NCI-H2029 (cell line): ENCODE data around the gene ADAMTS17.
A peak's percentile ranks its signal among the peaks of the same experiment; 100 is the strongest.
"Not testable (repeated sequence)": the region's sequence is repeated elsewhere in the genome, so short reads cannot be mapped to it uniquely, and the experiment has no call there.

ENCODE experiments used
- DNase-seq: peaks from one replicate; lab custom pipeline; 2025; lab: John Stamatoyannopoulos, UW

The ADAMTS17 gene

DNA sequence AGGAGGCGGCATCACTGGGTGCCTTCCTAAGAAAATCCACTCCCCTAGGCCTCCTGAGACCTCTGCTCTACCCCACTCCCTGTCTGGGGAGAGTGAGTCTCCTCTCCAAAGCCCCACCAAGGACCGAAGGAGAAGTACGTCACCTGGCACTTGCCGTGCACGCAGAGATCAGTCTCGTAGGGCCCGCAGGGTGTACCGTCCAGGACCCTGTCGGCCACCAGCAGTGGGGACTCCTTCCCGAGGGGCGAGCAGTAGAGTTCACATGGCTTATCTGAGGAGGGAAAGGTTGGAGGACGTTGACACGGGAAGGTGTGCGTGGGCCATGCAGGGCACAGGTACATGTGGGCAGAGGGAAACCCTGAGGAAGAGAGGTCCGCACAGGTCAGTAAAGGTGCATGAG is 232.9 kb downstream of the ADAMTS17 start:
- DNase-seq: no peak

DNA sequence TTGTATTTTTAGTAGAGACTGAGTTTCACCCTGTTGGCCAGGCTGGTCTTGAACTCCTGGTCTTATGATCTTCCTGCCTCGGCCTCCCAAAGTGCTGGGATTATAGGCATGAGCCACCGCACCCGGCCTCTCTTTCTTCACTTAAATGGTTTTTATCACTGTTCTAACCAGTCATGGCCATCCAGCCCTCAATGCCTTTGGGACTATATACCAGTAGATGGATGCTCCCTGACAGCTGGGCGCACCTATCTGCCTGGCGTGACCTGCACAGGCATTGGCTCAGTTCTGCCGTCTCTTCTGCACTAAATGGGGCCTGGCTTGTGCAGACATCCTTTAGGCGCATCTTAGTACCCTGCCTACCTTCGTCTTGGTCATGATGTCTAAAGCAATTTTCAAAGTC is 233.4 kb downstream of the ADAMTS17 start:
- DNase-seq: no peak

GRCh38 chr15:100107606-100108225 is 234.1 kb downstream of the ADAMTS17 start:
- no peak for DNase-seq

DNA sequence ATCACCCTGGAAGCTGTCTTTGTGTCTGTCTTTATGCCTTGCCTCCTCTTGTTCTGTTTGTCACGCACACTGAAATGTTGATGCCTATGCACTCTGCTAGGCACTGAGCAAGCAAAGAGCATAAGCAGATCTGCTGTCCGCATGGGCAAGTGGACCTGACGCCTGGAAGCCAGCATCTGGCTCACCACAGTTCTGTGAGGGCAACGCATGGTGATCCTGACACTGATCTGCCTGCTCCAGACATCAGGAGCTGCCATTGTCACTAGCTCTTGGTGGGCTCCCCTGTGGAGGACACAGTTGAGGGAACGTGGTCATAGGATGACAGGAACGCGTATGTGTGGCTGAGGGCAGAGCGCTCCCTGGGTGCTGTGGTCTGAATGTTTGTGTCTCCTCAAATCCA is 234.6 kb downstream of the ADAMTS17 start:
- no peak for DNase-seq

- DNase-seq: no peak
Observed at GRCh38 chr15:100106732-100107131, 235.0 kb downstream of the ADAMTS17 start.

DNA sequence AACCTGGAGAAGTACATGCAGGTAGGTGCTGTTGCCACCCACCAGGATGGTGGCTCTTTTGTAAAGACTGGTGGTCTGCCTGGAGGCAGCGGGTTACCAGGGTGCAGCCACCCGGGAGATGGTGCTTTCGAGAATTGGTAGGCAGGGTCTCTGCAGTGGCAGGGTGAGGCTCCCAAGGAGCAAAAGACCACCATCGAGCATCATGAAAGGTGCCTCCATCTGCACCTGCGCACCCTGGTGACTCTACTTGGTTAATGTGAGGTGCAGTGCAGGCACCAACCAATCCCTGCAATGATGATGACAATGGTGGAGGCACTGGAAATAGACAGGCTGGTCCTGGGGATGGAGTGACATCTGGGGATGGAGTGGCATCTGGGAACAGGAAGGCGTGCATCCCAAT is 236.7 kb downstream of the ADAMTS17 start:
- no peak for DNase-seq

DNA sequence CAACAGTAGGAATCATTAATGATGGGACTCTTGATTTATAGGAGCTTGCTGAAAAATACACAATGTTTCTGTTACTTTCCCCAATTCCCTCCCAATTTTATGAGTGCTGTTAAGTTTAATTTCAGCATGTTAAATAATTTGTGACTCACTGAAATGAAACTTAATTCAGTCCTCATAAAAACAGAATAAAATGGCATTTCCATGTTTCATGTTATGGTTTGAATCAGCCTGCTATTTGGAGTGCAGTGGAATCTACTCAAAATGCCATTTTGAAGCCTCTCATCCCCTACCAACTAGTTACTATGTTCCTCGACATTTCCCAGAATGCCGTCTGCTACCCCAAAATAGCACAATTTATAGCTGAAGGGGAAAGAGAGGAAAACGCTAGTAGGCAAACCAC is 237.5 kb downstream of the ADAMTS17 start:
- DNase-seq: no peak

- DNase-seq: peak; percentile 3
Observed at GRCh38 chr15:100103828-100104227, 237.9 kb downstream of the ADAMTS17 start.

DNA sequence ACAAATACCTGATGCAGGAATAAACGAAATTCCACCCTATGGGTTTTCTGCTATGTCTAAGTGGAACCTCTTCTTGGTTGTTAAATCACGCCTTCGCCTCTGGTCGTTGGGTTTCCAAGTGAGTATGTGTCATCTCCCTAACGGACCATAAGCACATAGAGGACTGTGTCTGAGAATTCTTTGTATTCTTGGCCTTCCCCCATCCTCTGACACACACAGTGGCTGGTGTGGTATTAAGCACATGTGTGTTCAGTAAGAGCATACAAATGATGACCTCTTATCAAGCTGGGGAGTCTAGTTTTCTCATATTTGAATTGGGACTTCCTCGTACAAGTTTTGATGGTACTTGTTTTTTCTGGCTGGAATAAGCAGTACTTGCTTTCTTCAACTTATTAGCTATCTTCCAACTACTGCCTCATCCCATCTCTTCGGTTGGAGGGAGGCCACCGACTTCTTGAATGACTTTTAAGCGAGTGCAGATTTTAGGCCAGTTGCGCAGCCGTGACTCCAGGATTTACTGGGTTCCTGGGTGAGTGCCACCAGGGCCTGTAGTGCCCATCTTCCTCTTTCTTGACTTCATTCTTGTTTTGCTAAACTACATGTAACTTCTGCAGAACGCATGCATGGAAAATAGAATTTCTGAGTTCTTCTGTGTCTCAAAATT is 240.2 kb downstream of the ADAMTS17 start:
- DNase-seq: no peak

GRCh38 chr15:100100926-100101325 is 240.8 kb downstream of the ADAMTS17 start:
- no peak for DNase-seq

- DNase-seq: no peak
Observed at GRCh38 chr15:100099976-100100375, 241.8 kb downstream of the ADAMTS17 start.

DNA sequence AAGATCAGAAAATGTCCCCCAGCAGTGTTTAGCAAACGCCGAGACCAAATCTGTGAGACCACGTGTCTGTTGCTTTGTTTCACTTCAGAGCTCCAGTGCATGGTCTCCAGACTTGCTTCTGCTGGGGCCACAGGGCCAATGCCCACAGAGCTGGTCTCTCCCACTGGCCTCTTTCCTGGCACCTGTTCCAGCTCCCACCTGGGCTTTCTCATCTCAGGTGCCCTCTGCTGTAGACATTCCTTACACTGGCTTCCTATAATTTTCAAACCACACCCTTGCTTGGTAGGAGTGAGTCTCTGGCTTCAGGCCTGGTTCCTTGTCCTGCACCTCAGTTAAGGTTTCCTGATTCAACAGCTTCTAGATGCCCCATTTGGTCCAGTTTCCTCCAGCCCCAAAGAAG is 243.1 kb downstream of the ADAMTS17 start:
- DNase-seq: no peak

DNA sequence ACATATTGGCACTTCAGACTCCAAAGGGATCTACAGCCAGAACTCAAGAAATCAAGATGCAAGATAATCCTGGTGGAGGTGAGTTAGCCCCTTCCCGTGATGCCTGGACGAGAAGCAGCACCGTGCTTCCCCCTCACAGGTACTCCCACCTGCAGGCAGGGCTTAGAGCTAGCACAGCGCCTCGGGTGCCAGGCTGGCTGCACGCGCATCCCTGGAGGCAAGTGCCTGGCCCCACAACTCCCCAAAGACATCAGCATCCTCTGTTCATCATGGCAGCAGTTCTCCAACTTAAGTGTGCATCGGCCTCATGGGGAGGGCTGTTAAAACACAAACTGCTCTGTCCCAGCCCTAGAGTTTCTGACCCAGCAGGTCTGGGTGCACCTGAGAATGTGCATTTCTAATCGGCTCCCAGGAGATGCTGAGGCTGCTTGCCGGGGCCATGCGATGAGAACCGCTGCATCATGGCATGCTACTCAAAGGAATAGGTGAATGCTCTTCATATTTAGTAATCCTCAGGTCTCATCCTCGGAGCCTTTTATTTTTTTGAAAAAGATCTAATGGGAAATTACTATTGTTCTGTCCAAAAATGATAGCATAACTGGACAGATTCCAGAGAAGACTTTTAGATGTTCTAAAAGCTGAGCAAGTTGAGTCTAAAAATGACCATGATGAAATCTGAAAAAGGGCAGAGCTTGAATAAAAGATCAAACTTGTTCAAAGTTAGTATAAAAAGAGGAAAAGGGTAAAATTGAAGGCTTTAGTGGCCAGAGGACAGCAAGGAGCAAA is 244.2 kb downstream of the ADAMTS17 start:
- DNase-seq: no peak

DNA sequence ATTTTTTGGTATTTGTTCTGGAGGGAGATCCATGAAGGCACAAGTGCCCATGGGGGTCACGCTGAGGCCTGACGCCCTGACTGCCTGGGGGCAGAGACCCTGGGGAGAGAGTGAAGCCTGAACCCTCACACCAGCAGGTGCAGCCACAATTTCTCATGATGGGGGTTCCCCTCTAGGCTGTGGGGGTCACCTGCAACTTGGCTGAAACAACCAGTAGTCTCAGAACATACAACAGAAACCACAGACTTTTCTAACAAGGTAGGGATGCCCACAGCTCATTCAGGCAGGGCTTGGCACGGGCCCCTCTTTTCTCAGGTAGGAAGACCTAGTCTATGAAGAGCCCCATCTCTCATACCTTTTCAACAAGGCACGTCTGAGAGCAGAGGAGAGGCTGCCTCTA is 245.1 kb downstream of the ADAMTS17 start:
- DNase-seq: no peak

GRCh38 chr15:100096248-100096600 is 245.6 kb downstream of the ADAMTS17 start:
- DNase-seq: no peak

- DNase-seq: no peak
Observed at GRCh38 chr15:100095541-100096247, 246.1 kb downstream of the ADAMTS17 start.

GRCh38 chr15:100094127-100094510 is 247.7 kb downstream of the ADAMTS17 start:
- DNase-seq: no peak

- DNase-seq: no peak
Observed at GRCh38 chr15:100093211-100094126, 248.3 kb downstream of the ADAMTS17 start.

DNA sequence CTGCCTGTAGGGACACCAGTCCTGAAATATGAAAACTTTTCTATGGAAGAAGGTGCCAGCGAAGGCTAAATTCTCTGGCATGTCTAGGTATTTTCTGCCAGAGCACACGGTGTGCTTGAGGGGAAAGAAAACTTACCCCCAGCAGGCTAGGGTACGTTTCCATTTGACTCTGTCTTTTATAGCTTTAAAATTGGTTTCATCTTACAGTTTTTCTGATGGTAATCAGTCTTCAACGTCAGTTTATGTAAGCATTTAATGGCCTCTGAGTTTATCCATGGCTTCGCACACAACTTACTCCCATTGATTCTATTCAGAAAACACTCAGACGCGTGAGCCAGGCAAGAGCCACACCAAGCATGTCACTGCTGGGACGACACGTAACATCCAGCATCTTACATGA is 249.7 kb downstream of the ADAMTS17 start:
- no peak for DNase-seq

GRCh38 chr15:100090411-100090810 is 251.4 kb downstream of the ADAMTS17 start:
- no peak for DNase-seq

DNA sequence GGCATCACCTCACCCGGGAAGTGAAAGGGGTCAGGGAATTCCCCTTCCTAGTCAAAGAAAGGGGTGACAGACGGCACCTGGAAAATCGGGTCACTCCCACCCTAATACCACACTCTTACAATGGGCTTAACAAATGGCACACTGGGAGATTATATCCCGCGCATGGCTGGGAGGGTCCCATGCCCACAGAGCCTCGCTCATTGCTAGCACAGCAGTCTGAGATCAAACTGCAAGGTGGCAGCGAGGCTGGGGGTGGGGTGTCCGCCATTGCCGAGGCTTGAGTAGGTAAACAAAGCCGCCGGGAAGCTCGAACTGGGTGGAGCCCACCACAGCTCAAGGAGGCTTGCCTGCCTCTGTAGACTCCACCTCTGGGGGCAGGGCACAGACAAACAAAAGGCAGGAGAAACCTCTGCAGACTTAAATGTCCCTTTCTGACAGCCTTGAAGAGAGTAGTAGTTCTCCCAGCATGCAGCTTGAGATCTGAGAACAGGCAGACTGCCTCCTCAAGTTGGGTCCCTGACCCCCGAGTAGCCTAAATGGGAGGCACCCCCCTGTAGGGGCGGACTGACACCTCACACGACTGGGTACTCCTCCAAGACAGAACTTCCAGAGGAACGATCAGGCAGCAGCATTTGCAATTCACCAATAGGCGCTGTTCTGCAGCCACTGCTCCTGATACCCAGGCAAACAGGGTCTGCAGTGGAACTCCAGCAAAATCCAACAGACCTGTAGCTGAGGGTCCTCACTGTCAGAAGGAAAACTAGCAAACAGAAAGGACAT is 257.5 kb downstream of the ADAMTS17 start:
- DNase-seq: not testable (repeated sequence)
